Osteoblast (primary cell): ENCODE results near the gene TCIRG1. TPM values are rescaled to one million over a fixed set of nuclear protein-coding genes. Genes with fewer than 3 reads are reported as not detected.

Experiments used
- DNase-seq: peaks from one replicate; pipeline ENCODE4 v3.0.0; 2011; ENCODE audit warnings: low spot score, mixed read lengths; ENCODE audit not compliant: insufficient read length; ENCODE audit errors: missing footprints
- H2AFZ ChIP-seq: 2 replicates; pipeline ENCODE4 v1.6.0; 2011; ENCODE audit warnings: mild to moderate bottlenecking, low read length
- H3K27ac ChIP-seq: 2 replicates; pipeline ENCODE4 v1.5.1; 2011; ENCODE audit warnings: mild to moderate bottlenecking, low read depth, low read length, moderate library complexity
- H3K27me3 ChIP-seq: 2 replicates; pipeline ENCODE4 v1.6.0; 2012; ENCODE audit warnings: mild to moderate bottlenecking, control low read depth, inconsistent platforms, low read length, moderate library complexity; ENCODE audit not compliant: insufficient read depth
- H3K36me3 ChIP-seq: 2 replicates; pipeline ENCODE4 v1.5.1; 2011; ENCODE audit warnings: mild to moderate bottlenecking, low read length, control low read depth, moderate library complexity; ENCODE audit not compliant: insufficient read depth
- H3K4me1 ChIP-seq: 2 replicates; pipeline ENCODE4 v1.5.1; 2011; ENCODE audit warnings: mild to moderate bottlenecking, low read length, control low read depth, moderate library complexity; ENCODE audit not compliant: insufficient read depth
- H3K4me2 ChIP-seq: 2 replicates; pipeline ENCODE4 v1.6.0; 2011; ENCODE audit warnings: mild to moderate bottlenecking, low read length; ENCODE audit not compliant: insufficient read depth
- H3K4me3 ChIP-seq: fragments of 200-600 bp; sonication (generic); 3 replicates; pipeline ENCODE4 v1.5.1; 2012; ENCODE audit warnings: mild to moderate bottlenecking, low read length, inconsistent platforms; ENCODE audit not compliant: insufficient read depth
- H3K79me2 ChIP-seq: 2 replicates; pipeline ENCODE4 v1.6.0; 2012; ENCODE audit warnings: mild to moderate bottlenecking, low read length, control low read depth, inconsistent platforms; ENCODE audit not compliant: insufficient read depth
- H3K9me3 ChIP-seq: 2 replicates; pipeline ENCODE4 v1.5.1; 2011; ENCODE audit warnings: low read depth, low read length, control low read depth
- H4K20me1 ChIP-seq: 2 replicates; pipeline ENCODE4 v1.6.0; 2012; ENCODE audit warnings: mild to moderate bottlenecking, low read length, control low read depth; ENCODE audit not compliant: insufficient read depth
- CTCF ChIP-seq: IDR thresholded peaks from 2 replicates; pipeline ENCODE4 v1.5.1; 2011; ENCODE audit warnings: mild to moderate bottlenecking, low read depth, low read length, moderate library complexity; ENCODE audit errors: extremely low read depth
- total RNA-seq: library from RNA; depleted of rRNA; stranded (reverse); fragments of >200 nt; gene quantifications from 2 replicates; pipeline ENCODE4 v1.2.3, GENCODE V29; 2012

The TCIRG1 gene
- total RNA-seq, 1 donor, result 85.4 TPM

DNA sequence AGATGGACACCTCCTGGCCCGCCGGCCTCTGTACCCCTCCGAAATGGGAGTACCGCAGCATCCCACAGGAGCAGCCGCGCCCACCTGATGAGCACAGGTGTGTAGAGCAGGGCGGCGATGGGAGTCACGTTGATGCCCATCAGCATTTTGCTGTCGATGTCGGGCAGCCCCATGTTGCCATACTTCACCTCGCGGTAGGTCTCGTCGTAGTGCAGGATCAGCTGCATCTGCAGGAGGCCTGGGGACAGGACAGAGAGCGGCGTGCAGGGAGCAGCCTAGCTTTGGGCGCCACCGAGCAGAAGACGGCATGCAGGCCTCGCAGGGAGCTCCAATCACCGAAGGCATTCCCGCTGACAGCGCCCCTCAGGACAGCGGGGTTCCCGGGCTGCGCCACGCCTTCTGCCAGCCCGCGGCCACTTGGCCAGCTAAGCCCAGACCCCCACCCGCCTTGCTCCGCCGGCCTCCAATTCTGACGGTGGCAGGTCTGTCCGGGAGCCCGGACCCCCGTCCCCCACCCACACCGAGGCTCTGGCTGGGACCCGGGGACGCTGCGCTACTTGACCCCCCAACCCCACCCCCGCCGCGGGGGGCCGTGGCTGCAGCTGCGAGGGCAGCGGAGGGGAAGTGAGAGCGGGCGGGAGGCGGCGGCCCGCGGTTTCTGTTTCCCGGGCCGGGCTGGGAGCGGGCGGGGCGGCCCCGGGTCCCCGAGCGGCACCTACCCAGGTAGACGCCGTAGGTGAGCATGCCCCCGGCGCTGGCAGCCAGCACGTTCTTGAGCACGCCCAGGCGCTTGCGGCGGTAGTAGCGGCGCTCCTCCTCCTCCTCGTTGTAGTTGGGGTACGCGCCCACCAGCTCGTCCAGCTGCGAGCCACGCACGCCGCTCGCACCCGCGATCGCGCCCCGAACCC, 35.6 kb upstream of the TCIRG1 start:
- no peaks in the 10 kb centered on the region for H4K20me1 ChIP-seq
- no peaks in the 10 kb centered on the region for H3K36me3 ChIP-seq
- no peaks in the 10 kb centered on the region for H3K79me2 ChIP-seq
- no peak overlapping the region for H3K27ac ChIP-seq
- peak overlapping the region; percentile 74 for H3K4me3 ChIP-seq
- H3K4me2 ChIP-seq, result peak overlapping the region; percentile 79
- H3K4me1 ChIP-seq, result peaks cover 3% of the 10 kb centered on the region
- H3K9me3 ChIP-seq, result no peaks in the 10 kb centered on the region
- H2AFZ ChIP-seq, result peak overlapping the region; percentile 51
- no peaks in the 10 kb centered on the region for H3K27me3 ChIP-seq
- TF ChIP-seq CTCF, result no peak
- DNase-seq, result peak; percentile 89

GRCh38 chr11:68003846-68004550, 34.8 kb upstream of the TCIRG1 start, which contains the start of gene UNC93B1:
UNC93B1 (minus strand) TSS chr11:68004097; CDS start chr11:68004043, 54 bp downstream.
- Histone ChIP-seq H3K9me3 (no peaks in the 10 kb centered on the region), H2AFZ (peak within 1 kb of the TSS; percentile 72), H4K20me1 (no peaks in the 10 kb centered on the region), H3K4me3 (peak within 1 kb of the TSS; percentile 74), H3K4me2 (peak within 1 kb of the TSS; percentile 79), H3K79me2 (no peaks in the 10 kb centered on the region), H3K4me1 (peaks cover 3% of the 10 kb centered on the region), H3K27me3 (no peaks in the 10 kb centered on the region), H3K27ac (no peak within 1 kb of the TSS), H3K36me3 (no peaks in the 10 kb centered on the region)
- peak; percentile 99 for DNase-seq
- no peak for TF ChIP-seq CTCF

- no peak overlapping the region for H3K27ac ChIP-seq
- no peaks in the 10 kb centered on the region for H4K20me1 ChIP-seq
- no peaks in the 10 kb centered on the region for H3K36me3 ChIP-seq
- H3K79me2 ChIP-seq, result no peaks in the 10 kb centered on the region
- TF ChIP-seq CTCF, result no peak
- DNase-seq, result peak; percentile 36
- peak overlapping the region; percentile 79 for H3K4me2 ChIP-seq
- H3K4me1 ChIP-seq, result peaks cover 10% of the 10 kb centered on the region
- H2AFZ ChIP-seq, result no peak overlapping the region
- no peaks in the 10 kb centered on the region for H3K27me3 ChIP-seq
- H3K9me3 ChIP-seq, result no peaks in the 10 kb centered on the region
- peak overlapping the region; percentile 74 for H3K4me3 ChIP-seq
Observed at GRCh38 chr11:68004551-68005335, 34.1 kb upstream of the TCIRG1 start.
